ENCODE data around the gene CFAP91.

The CFAP91 gene

GRCh38 chr3:119690043-119690656 lies 12.7 kb upstream of the CFAP91 start:
- no peak overlapping the region for H3K27ac ChIP-seq (ENCODE audit: extremely low read depth, low read depth, low read length)
- no peaks in the 10 kb centered on the region for H3K4me1 ChIP-seq (ENCODE audit: control insufficient read depth, insufficient read depth, low read length)
- H3K9me3 ChIP-seq (ENCODE audit: control insufficient read depth, insufficient read depth, low read depth, low read length), result no peaks in the 10 kb centered on the region
- ChIA-PET CTCF (interaction anchor here (0.6 to 2.1 kb wide), 7 partner anchors 9 to 804 kb away, joined by 3 to 10 read pairs (median 3); no protein-coding TSS in a partner anchor), POLR2A (interaction anchor here (0.6 kb wide), 1 partner anchor 13 kb away, joined by 3 read pairs; the partner anchor contains the start of gene COX17)
- TF ChIP-seq ZNF510 (tag by site-specific recombination; IDR thresholded peaks at IDR 0.05; ENCODE audit: insufficient replicate concordance), result no peak
- TF ChIP-seq, protein P1, sequence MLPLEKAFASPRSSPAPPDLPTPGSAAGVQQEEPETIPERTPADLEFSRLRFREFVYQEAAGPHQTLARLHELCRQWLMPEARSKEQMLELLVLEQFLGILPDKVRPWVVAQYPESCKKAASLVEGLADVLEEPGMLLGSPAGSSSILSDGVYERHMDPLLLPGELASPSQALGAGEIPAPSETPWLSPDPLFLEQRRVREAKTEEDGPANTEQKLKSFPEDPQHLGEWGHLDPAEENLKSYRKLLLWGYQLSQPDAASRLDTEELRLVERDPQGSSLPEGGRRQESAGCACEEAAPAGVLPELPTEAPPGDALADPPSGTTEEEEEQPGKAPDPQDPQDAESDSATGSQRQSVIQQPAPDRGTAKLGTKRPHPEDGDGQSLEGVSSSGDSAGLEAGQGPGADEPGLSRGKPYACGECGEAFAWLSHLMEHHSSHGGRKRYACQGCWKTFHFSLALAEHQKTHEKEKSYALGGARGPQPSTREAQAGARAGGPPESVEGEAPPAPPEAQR (tag by site-specific recombination; IDR thresholded peaks at IDR 0.05), result no peak
- TF ChIP-seq ZNF692 (tag by site-specific recombination; IDR thresholded peaks at IDR 0.05), result no peak
- TF ChIP-seq ZBTB1 (tag by site-specific recombination; IDR thresholded peaks at IDR 0.05), result no peak
- no peak for TF ChIP-seq ZNF155 (tag by site-specific recombination; IDR thresholded peaks at IDR 0.05)
- no peak for TF ChIP-seq ZNF621 (tag by site-specific recombination; IDR thresholded peaks at IDR 0.05)
- TF ChIP-seq ZNF670 (tag by site-specific recombination; IDR thresholded peaks at IDR 0.05; ENCODE audit: low read depth), result no peak
- TF ChIP-seq KLF10 (tag by site-specific recombination; IDR thresholded peaks at IDR 0.05), result no peak
- TF ChIP-seq, protein P2, sequence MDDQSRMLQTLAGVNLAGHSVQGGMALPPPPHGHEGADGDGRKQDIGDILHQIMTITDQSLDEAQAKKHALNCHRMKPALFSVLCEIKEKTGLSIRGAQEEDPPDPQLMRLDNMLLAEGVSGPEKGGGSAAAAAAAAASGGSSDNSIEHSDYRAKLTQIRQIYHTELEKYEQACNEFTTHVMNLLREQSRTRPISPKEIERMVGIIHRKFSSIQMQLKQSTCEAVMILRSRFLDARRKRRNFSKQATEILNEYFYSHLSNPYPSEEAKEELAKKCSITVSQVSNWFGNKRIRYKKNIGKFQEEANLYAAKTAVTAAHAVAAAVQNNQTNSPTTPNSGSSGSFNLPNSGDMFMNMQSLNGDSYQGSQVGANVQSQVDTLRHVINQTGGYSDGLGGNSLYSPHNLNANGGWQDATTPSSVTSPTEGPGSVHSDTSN (CRISPR knock-in tag; IDR thresholded peaks at IDR 0.05), result no peak
- no peak for TF ChIP-seq ZBTB11 (tag by site-specific recombination; conservative IDR thresholded peaks at IDR 0.05; ENCODE audit: low read depth)
- TF ChIP-seq ZNF324 (tag by site-specific recombination; IDR thresholded peaks at IDR 0.05), result no peak
- TF ChIP-seq WT1 (tag by site-specific recombination; IDR thresholded peaks at IDR 0.05), result no peak
- no peak for TF ChIP-seq ZNF311 (tag by site-specific recombination; IDR thresholded peaks at IDR 0.05; ENCODE audit: borderline replicate concordance)
- TF ChIP-seq, protein P3, sequence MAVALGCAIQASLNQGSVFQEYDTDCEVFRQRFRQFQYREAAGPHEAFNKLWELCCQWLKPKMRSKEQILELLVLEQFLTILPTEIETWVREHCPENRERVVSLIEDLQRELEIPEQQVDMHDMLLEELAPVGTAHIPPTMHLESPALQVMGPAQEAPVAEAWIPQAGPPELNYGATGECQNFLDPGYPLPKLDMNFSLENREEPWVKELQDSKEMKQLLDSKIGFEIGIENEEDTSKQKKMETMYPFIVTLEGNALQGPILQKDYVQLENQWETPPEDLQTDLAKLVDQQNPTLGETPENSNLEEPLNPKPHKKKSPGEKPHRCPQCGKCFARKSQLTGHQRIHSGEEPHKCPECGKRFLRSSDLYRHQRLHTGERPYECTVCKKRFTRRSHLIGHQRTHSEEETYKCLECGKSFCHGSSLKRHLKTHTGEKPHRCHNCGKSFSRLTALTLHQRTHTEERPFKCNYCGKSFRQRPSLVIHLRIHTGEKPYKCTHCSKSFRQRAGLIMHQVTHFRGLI (tag by site-specific recombination; IDR thresholded peaks at IDR 0.05), result no peak
- no peak for TF ChIP-seq ZNF776 (tag by site-specific recombination; IDR thresholded peaks at IDR 0.05; ENCODE audit: borderline replicate concordance)
- no peak for TF ChIP-seq IKZF3 (tag by site-specific recombination; IDR thresholded peaks at IDR 0.05)
- no peak for TF ChIP-seq ZNF48 (tag by site-specific recombination; IDR thresholded peaks at IDR 0.05)
- no peak for TF ChIP-seq ZNF169 (tag by site-specific recombination; IDR thresholded peaks at IDR 0.05)
- TF ChIP-seq ZNF560 (tag by site-specific recombination; IDR thresholded peaks at IDR 0.05; ENCODE audit: borderline replicate concordance), result no peak
- no peak for TF ChIP-seq ZNF629 (tag by site-specific recombination; IDR thresholded peaks at IDR 0.05)
- no peak overlapping the region for H3K4me3 ChIP-seq (ENCODE audit: low read depth, low read length)
- H3K36me3 ChIP-seq (ENCODE audit: control insufficient read depth in 2 of 2, insufficient read depth in 1 of 2, low read length in 2 of 2), result no peaks in the 10 kb centered on the region
